ENCODE measurements around the gene CHST11. TPM values are rescaled to one million over a fixed set of nuclear protein-coding genes. Genes with fewer than 3 reads are reported as not detected.

The CHST11 gene
- total and polyA plus RNA-seq, 10 of the 15 experiments (the other 5 are each of a cell fraction or from before 2014, with no cell fraction given): 1.9 to 38.1 (median 17.2) TPM

DNA sequence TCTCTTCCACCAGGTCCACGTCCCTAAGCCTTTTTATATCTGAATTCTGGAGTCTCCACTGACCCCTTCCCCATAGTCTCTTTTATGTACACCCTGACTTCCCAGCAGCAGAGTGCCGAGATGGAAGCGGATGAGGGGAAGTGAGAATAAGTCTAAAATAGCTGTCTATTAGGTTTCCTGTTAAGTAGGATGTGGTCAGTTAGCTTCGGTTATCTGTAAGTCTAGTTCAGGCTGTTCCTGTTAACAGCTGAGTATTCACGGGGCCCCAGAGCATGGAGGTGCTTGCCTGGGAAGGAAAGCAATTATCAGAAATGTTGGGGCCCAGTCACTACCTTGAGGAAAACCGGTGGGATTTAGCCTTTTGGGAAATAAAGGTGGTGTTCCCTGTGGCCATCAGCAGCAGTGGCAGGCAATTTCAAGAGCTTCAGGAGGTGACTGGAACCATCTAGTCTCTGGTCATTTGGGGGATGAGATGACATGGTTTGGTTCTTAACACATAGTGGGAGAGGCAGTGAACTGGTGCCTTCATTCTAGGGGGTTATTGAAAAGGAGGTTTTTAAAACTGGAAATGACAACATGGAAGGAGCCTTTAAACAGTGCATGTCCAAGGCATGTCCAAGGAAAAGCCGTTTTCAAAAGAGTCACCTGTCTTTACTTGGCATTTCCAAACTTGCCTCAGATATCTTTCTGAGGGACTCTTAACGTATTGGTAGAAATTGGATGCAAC, 21.8 kb downstream of the CHST11 start (continued):
- no peak for TF ChIP-seq CTCF (IDR thresholded peaks at IDR 0.05 in 2 of 3, conservative IDR thresholded peaks at IDR 0.05 in 1 of 3; ENCODE audit: control insufficient read depth in 2 of 3, extremely low read depth in 1 of 3, insufficient read depth in 1 of 3, low read depth in 3 of 3, low read length in 3 of 3)
- peak; percentile 44; the same call in 1 of the 2 replicates for TF ChIP-seq RAD51 (IDR thresholded peaks at IDR 0.05)
- TF ChIP-seq MYB (IDR thresholded peaks at IDR 0.05; ENCODE audit: borderline replicate concordance, low read depth, low read length): peak; percentile 75; the same call in 1 of the 2 replicates
- peak; percentile 85 for TF ChIP-seq MLLT1 (IDR thresholded peaks at IDR 0.05)
- no peak for TF ChIP-seq PAX8 (IDR thresholded peaks at IDR 0.05)
- TF ChIP-seq IRF3 (IDR thresholded peaks at IDR 0.05): no peak
- TF ChIP-seq, protein P1, sequence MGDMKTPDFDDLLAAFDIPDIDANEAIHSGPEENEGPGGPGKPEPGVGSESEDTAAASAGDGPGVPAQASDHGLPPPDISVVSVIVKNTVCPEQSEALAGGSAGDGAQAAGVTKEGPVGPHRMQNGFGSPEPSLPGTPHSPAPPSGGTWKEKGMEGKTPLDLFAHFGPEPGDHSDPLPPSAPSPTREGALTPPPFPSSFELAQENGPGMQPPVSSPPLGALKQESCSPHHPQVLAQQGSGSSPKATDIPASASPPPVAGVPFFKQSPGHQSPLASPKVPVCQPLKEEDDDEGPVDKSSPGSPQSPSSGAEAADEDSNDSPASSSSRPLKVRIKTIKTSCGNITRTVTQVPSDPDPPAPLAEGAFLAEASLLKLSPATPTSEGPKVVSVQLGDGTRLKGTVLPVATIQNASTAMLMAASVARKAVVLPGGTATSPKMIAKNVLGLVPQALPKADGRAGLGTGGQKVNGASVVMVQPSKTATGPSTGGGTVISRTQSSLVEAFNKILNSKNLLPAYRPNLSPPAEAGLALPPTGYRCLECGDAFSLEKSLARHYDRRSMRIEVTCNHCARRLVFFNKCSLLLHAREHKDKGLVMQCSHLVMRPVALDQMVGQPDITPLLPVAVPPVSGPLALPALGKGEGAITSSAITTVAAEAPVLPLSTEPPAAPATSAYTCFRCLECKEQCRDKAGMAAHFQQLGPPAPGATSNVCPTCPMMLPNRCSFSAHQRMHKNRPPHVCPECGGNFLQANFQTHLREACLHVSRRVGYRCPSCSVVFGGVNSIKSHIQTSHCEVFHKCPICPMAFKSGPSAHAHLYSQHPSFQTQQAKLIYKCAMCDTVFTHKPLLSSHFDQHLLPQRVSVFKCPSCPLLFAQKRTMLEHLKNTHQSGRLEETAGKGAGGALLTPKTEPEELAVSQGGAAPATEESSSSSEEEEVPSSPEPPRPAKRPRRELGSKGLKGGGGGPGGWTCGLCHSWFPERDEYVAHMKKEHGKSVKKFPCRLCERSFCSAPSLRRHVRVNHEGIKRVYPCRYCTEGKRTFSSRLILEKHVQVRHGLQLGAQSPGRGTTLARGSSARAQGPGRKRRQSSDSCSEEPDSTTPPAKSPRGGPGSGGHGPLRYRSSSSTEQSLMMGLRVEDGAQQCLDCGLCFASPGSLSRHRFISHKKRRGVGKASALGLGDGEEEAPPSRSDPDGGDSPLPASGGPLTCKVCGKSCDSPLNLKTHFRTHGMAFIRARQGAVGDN (IDR thresholded peaks at IDR 0.05): peak; percentile 75
- TF ChIP-seq ZNF622 (IDR thresholded peaks at IDR 0.05): no peak
- TF ChIP-seq, protein P2, sequence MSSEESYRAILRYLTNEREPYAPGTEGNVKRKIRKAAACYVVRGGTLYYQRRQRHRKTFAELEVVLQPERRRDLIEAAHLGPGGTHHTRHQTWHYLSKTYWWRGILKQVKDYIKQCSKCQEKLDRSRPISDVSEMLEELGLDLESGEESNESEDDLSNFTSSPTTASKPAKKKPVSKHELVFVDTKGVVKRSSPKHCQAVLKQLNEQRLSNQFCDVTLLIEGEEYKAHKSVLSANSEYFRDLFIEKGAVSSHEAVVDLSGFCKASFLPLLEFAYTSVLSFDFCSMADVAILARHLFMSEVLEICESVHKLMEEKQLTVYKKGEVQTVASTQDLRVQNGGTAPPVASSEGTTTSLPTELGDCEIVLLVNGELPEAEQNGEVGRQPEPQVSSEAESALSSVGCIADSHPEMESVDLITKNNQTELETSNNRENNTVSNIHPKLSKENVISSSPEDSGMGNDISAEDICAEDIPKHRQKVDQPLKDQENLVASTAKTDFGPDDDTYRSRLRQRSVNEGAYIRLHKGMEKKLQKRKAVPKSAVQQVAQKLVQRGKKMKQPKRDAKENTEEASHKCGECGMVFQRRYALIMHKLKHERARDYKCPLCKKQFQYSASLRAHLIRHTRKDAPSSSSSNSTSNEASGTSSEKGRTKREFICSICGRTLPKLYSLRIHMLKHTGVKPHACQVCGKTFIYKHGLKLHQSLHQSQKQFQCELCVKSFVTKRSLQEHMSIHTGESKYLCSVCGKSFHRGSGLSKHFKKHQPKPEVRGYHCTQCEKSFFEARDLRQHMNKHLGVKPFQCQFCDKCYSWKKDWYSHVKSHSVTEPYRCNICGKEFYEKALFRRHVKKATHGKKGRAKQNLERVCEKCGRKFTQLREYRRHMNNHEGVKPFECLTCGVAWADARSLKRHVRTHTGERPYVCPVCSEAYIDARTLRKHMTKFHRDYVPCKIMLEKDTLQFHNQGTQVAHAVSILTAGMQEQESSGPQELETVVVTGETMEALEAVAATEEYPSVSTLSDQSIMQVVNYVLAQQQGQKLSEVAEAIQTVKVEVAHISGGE (CRISPR knock-in tag; IDR thresholded peaks at IDR 0.05): no peak
- no peak for TF ChIP-seq JUND (IDR thresholded peaks at IDR 0.05; ENCODE audit: low read depth, low read length)
- no peak for TF ChIP-seq ZNF274 (IDR thresholded peaks at IDR 0.05; ENCODE audit: insufficient read depth, insufficient read length)
- no peak for TF ChIP-seq PML (IDR thresholded peaks at IDR 0.05; ENCODE audit: low read length)
- TF ChIP-seq SMAD1 (IDR thresholded peaks at IDR 0.05; ENCODE audit: low read depth, partially characterized antibody): peak; percentile 68
- TF ChIP-seq POU2F2 (IDR thresholded peaks at IDR 0.05; ENCODE audit: borderline replicate concordance, low read depth, low read length): peak; percentile 87
- TF ChIP-seq, protein P3, sequence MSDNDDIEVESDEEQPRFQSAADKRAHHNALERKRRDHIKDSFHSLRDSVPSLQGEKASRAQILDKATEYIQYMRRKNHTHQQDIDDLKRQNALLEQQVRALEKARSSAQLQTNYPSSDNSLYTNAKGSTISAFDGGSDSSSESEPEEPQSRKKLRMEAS (IDR thresholded peaks at IDR 0.05; ENCODE audit: low read depth, low read length): no peak
